Measurements from ENCODE around the gene CTCFL. TPM values are rescaled to one million over a fixed set of nuclear protein-coding genes. Genes with fewer than 3 reads are reported as not detected.

Gene CTCFL
- total and polyA plus RNA-seq, 2 of the 13 experiments (the other 11 are each of a cell fraction or from before 2014, with no cell fraction given), result 0.04 TPM; not detected in 1

DNA sequence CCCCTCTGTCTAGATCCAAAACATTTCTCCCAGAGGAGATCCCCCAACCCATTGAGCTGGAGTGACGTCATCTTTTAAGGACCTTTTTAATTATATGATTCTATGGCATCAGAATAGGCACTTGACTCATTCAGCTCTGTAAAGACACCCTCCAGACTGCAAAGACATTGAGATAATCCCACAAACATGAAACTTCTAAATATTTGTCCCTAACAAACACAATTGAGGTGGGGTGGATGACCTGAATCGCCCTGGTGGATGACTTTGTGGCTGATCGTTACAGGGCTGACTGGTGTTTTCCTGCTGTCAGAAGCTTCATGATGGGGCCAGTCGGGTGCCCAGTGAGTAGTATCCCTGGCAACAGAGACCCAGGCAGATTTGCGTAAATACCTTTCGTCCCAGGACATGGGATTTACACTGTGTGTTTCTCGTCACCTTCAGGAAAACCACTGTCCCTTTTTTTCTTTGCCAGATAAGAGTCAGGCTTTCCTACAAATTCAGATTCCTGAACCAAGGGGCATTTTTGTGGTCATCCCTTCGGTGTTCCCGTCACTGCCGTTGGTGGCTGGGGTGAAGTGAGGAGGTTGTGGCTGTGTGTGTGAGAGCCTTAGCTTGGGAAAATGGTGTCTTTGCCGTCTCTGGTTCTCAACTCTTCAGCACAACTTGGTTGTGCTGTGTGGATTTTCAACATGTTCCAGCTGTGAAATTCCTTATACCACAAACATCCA lies 30.7 kb upstream of the CTCFL start (continued):
- TF ChIP-seq ZNF318 (CRISPR knock-in tag; IDR thresholded peaks at IDR 0.05) (no peak), ISX (CRISPR knock-in tag; conservative IDR thresholded peaks at IDR 0.05) (no peak), DNMT1 (CRISPR knock-in tag; IDR thresholded peaks at IDR 0.05) (no peak), ZKSCAN1 (IDR thresholded peaks at IDR 0.05; ENCODE audit: low read length) (no peak), GMEB1 (CRISPR knock-in tag; IDR thresholded peaks at IDR 0.05; ENCODE audit: borderline replicate concordance) (0 out of 2 replicates have a peak, but pooled peaks have one; percentile 16), ZFP36L2 (CRISPR knock-in tag; IDR thresholded peaks at IDR 0.05) (no peak), POLR2A (IDR thresholded peaks at IDR 0.05; ENCODE audit: insufficient read depth in 1 of 2, low read depth in 2 of 2, low read length in 2 of 2) (no peak), FOXA1 (IDR thresholded peaks at IDR 0.05) (no peak), FOXA1 (CRISPR knock-in tag; IDR thresholded peaks at IDR 0.05) (no peak), ZBTB43 (CRISPR knock-in tag; conservative IDR thresholded peaks at IDR 0.05) (no peak), TEF (CRISPR knock-in tag; IDR thresholded peaks at IDR 0.05) (no peak), KDM5B (CRISPR knock-in tag; IDR thresholded peaks at IDR 0.05; ENCODE audit: borderline replicate concordance) (no peak)
- TF ChIP-seq, protein P1, sequence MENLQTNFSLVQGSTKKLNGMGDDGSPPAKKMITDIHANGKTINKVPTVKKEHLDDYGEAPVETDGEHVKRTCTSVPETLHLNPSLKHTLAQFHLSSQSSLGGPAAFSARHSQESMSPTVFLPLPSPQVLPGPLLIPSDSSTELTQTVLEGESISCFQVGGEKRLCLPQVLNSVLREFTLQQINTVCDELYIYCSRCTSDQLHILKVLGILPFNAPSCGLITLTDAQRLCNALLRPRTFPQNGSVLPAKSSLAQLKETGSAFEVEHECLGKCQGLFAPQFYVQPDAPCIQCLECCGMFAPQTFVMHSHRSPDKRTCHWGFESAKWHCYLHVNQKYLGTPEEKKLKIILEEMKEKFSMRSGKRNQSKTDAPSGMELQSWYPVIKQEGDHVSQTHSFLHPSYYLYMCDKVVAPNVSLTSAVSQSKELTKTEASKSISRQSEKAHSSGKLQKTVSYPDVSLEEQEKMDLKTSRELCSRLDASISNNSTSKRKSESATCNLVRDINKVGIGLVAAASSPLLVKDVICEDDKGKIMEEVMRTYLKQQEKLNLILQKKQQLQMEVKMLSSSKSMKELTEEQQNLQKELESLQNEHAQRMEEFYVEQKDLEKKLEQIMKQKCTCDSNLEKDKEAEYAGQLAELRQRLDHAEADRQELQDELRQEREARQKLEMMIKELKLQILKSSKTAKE (CRISPR knock-in tag; IDR thresholded peaks at IDR 0.05; ENCODE audit: borderline replicate concordance), result no peak
- TF ChIP-seq, protein P2, sequence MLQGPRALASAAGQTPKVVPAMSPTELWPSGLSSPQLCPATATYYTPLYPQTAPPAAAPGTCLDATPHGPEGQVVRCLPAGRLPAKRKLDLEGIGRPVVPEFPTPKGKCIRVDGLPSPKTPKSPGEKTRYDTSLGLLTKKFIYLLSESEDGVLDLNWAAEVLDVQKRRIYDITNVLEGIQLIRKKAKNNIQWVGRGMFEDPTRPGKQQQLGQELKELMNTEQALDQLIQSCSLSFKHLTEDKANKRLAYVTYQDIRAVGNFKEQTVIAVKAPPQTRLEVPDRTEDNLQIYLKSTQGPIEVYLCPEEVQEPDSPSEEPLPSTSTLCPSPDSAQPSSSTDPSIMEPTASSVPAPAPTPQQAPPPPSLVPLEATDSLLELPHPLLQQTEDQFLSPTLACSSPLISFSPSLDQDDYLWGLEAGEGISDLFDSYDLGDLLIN (CRISPR knock-in tag; IDR thresholded peaks at IDR 0.05; ENCODE audit: borderline replicate concordance), result no peak
